HEK293 (cell line): ENCODE measurements around the gene MEGF9.

Experiments used
- CTCF ChIA-PET: fragments of 350-600 bp; formaldehyde crosslinking; extraction: SDS; loops from one replicate; lab custom pipeline; 2021; ENCODE audit warnings: antibody characterized with exemption; lab: Yijun Ruan, JAX
- POLR2A ChIA-PET: fragments of 300-600 bp; formaldehyde crosslinking; extraction: SDS; loops from one replicate; lab custom pipeline; 2020; ENCODE audit warnings: antibody characterized with exemption, inconsistent platforms; lab: Yijun Ruan, JAX
- H3K27ac ChIP-seq: fragments of 200-500 bp; sonication (Bioruptor generic); 2 replicates; pipeline ENCODE4 v1.5.1; 2014; ENCODE audit warnings: low read depth, low read length, control low read depth, inconsistent platforms; ENCODE audit errors: extremely low read depth
- H3K36me3 ChIP-seq, 2 experiments: fragments of 200-500 bp in 1 of 2; sonication (Bioruptor generic) in 1 of 2; 1 replicate in 1 of 2; 2 replicates in 1 of 2; pipeline ENCODE4 v1.5.1; 2014 to 2017; ENCODE audit warnings: inconsistent platforms in 2 of 2, low read length in 2 of 2; ENCODE audit not compliant: control insufficient read depth in 2 of 2, insufficient read depth in 1 of 2
- H3K4me1 ChIP-seq: fragments of 200-500 bp; sonication (Bioruptor generic); 2 replicates; pipeline ENCODE4 v1.5.1; 2014; ENCODE audit warnings: mild to moderate bottlenecking, low read length, inconsistent platforms; ENCODE audit not compliant: control insufficient read depth, insufficient read depth
- H3K4me3 ChIP-seq: 2 replicates; pipeline ENCODE4 v1.5.1; 2011; ENCODE audit warnings: low read depth, mild to moderate bottlenecking, control low read depth, low read length, moderate library complexity
- H3K9me3 ChIP-seq: fragments of 200-500 bp; sonication (Bioruptor generic); 2 replicates; pipeline ENCODE4 v1.5.1; 2014; ENCODE audit warnings: low read depth, low read length, inconsistent platforms; ENCODE audit not compliant: control insufficient read depth, insufficient read depth
- FEZF1 ChIP-seq: fragments of 450-650 bp; formaldehyde crosslinking; IDR thresholded peaks from 2 replicates; pipeline ENCODE4 v1.5.1; 2016; ENCODE audit warnings: missing biosample characterization, missing genetic modification characterization
- IKZF3 ChIP-seq: fragments of 450-650 bp; IDR thresholded peaks from 2 replicates; pipeline ENCODE4 v1.5.0; 2018; ENCODE audit warnings: missing biosample characterization, mild to moderate bottlenecking, missing genetic modification characterization, moderate library complexity
- OVOL3 ChIP-seq: fragments of 450-650 bp; formaldehyde crosslinking; IDR thresholded peaks from 2 replicates; pipeline ENCODE4 v1.5.1; 2016; ENCODE audit warnings: missing biosample characterization, missing genetic modification characterization
- PBX3 ChIP-seq: sonication (generic); formaldehyde crosslinking; IDR thresholded peaks from 2 replicates; pipeline ENCODE4 v1.8.1; 2022; ENCODE audit warnings: mild to moderate bottlenecking, moderate library complexity, missing genetic modification reagents
- PRDM4 ChIP-seq: fragments of 450-650 bp; formaldehyde crosslinking; IDR thresholded peaks from 2 replicates; pipeline ENCODE4 v1.5.1; 2017; ENCODE audit warnings: missing biosample characterization, missing genetic modification characterization
- SP2 ChIP-seq: fragments of 450-650 bp; formaldehyde crosslinking; IDR thresholded peaks from 2 replicates; pipeline ENCODE4 v1.5.1; 2016; ENCODE audit warnings: missing biosample characterization, missing genetic modification characterization
- SP3 ChIP-seq: fragments of 450-650 bp; formaldehyde crosslinking; IDR thresholded peaks from 2 replicates; pipeline ENCODE4 v1.5.1; 2016; ENCODE audit warnings: missing biosample characterization, missing genetic modification characterization
- ZBTB1 ChIP-seq: fragments of 450-650 bp; formaldehyde crosslinking; IDR thresholded peaks from 2 replicates; pipeline ENCODE4 v1.5.1; 2016; ENCODE audit warnings: missing biosample characterization, missing genetic modification characterization
- ZBTB10 ChIP-seq: fragments of 450-650 bp; formaldehyde crosslinking; IDR thresholded peaks from 2 replicates; pipeline ENCODE4 v1.5.1; 2016; ENCODE audit warnings: missing biosample characterization, missing genetic modification characterization
- ZBTB44 ChIP-seq: fragments of 450-650 bp; IDR thresholded peaks from 2 replicates; pipeline ENCODE4 v1.5.1; 2018; ENCODE audit warnings: missing biosample characterization, mild to moderate bottlenecking, missing genetic modification characterization
- ZNF138 ChIP-seq: fragments of 450-650 bp; formaldehyde crosslinking; IDR thresholded peaks from 2 replicates; pipeline ENCODE4 v1.5.1; 2016; ENCODE audit warnings: missing biosample characterization, missing genetic modification characterization, borderline replicate concordance
- ZNF19 ChIP-seq: fragments of 450-650 bp; formaldehyde crosslinking; IDR thresholded peaks from 2 replicates; pipeline ENCODE4; 2016; ENCODE audit warnings: missing biosample characterization, missing genetic modification characterization, low read depth
- ZNF354C ChIP-seq: fragments of 450-650 bp; formaldehyde crosslinking; IDR thresholded peaks from 2 replicates; pipeline ENCODE4 v1.5.1; 2016; ENCODE audit warnings: missing biosample characterization, missing genetic modification characterization, low read depth, borderline replicate concordance
- ZNF501 ChIP-seq: fragments of 450-650 bp; formaldehyde crosslinking; IDR thresholded peaks from 2 replicates; pipeline ENCODE4 v1.5.1; 2016; ENCODE audit warnings: missing biosample characterization, missing genetic modification characterization
- ZNF610 ChIP-seq: fragments of 450-650 bp; formaldehyde crosslinking; IDR thresholded peaks from 2 replicates; pipeline ENCODE4 v1.5.1; 2016; ENCODE audit warnings: missing biosample characterization, missing genetic modification characterization, borderline replicate concordance
- ZNF626 ChIP-seq: fragments of 450-650 bp; sonication (Bioruptor Pico); formaldehyde crosslinking; IDR thresholded peaks from 2 replicates; pipeline ENCODE4 v1.5.1; 2018; ENCODE audit warnings: missing biosample characterization, missing genetic modification characterization, inconsistent platforms
- ZNF654 ChIP-seq: fragments of 450-650 bp; formaldehyde crosslinking; IDR thresholded peaks from 2 replicates; pipeline ENCODE4 v1.5.1; 2016; ENCODE audit warnings: low read depth, missing biosample characterization, missing genetic modification characterization
- ZNF776 ChIP-seq: fragments of 450-650 bp; formaldehyde crosslinking; IDR thresholded peaks from 2 replicates; pipeline ENCODE4 v1.5.0; 2017; ENCODE audit warnings: missing biosample characterization, missing genetic modification characterization, borderline replicate concordance
- ZSCAN23 ChIP-seq: fragments of 450-650 bp; formaldehyde crosslinking; IDR thresholded peaks from 2 replicates; pipeline ENCODE4 v1.5.1; 2016; ENCODE audit warnings: missing biosample characterization, missing genetic modification characterization
- TF ChIP-seq, protein P1 (sequence below): fragments of 450-650 bp; formaldehyde crosslinking; IDR thresholded peaks from 2 replicates; pipeline ENCODE4 v1.5.0; 2017; ENCODE audit warnings: missing biosample characterization, missing genetic modification characterization, borderline replicate concordance
- TF ChIP-seq, protein P2 (sequence below): fragments of 450-650 bp; formaldehyde crosslinking; IDR thresholded peaks from 2 replicates; pipeline ENCODE4 v1.5.1; 2016; ENCODE audit warnings: missing biosample characterization, missing genetic modification characterization

MEGF9 gene

GRCh38 chr9:120558454-120558853 is 155.8 kb downstream of the MEGF9 start:
- no peak for TF ChIP-seq ZNF354C (tag by site-specific recombination)
- TF ChIP-seq ZBTB1, result no peak
- no peak for TF ChIP-seq ZNF610 (tag by site-specific recombination)
- TF ChIP-seq ZNF138 (tag by site-specific recombination), result no peak
- TF ChIP-seq ZNF501, result no peak
- TF ChIP-seq, protein P1, sequence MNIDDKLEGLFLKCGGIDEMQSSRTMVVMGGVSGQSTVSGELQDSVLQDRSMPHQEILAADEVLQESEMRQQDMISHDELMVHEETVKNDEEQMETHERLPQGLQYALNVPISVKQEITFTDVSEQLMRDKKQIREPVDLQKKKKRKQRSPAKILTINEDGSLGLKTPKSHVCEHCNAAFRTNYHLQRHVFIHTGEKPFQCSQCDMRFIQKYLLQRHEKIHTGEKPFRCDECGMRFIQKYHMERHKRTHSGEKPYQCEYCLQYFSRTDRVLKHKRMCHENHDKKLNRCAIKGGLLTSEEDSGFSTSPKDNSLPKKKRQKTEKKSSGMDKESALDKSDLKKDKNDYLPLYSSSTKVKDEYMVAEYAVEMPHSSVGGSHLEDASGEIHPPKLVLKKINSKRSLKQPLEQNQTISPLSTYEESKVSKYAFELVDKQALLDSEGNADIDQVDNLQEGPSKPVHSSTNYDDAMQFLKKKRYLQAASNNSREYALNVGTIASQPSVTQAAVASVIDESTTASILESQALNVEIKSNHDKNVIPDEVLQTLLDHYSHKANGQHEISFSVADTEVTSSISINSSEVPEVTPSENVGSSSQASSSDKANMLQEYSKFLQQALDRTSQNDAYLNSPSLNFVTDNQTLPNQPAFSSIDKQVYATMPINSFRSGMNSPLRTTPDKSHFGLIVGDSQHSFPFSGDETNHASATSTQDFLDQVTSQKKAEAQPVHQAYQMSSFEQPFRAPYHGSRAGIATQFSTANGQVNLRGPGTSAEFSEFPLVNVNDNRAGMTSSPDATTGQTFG (tag by site-specific recombination), result no peak
- no peak for TF ChIP-seq ZNF19 (tag by site-specific recombination)
- TF ChIP-seq SP3 (tag by site-specific recombination), result no peak
- H3K9me3 ChIP-seq, result no peaks in the 10 kb centered on the region
- CTCF ChIA-PET, result interaction anchor here (0.6 kb wide), 1 partner anchor 197 kb away, joined by 5 read pairs; no protein-coding TSS in a partner anchor
- POLR2A ChIA-PET, result no interaction called here
- no peaks in the 10 kb centered on the region for H3K4me1 ChIP-seq
- H3K4me3 ChIP-seq, result no peak overlapping the region
- H3K36me3 ChIP-seq, result peaks cover 0 to 43% of the 10 kb centered on the region in 2 experiments; a peak in 1 of 3 replicates
- no peak overlapping the region for H3K27ac ChIP-seq

- ChIA-PET POLR2A (no interaction called here), CTCF (no interaction called here)
- Histone ChIP-seq H3K4me3 (no peak overlapping the region), H3K9me3 (no peaks in the 10 kb centered on the region), H3K4me1 (no peaks in the 10 kb centered on the region), H3K36me3 (peaks cover 0 to 35% of the 10 kb centered on the region in 2 experiments; a peak in 1 of 3 replicates), H3K27ac (no peak overlapping the region)
- no peak for TF ChIP-seq OVOL3 (tag by site-specific recombination)
- TF ChIP-seq ZNF776 (tag by site-specific recombination), result no peak
- no peak for TF ChIP-seq PBX3
- TF ChIP-seq, protein P2, sequence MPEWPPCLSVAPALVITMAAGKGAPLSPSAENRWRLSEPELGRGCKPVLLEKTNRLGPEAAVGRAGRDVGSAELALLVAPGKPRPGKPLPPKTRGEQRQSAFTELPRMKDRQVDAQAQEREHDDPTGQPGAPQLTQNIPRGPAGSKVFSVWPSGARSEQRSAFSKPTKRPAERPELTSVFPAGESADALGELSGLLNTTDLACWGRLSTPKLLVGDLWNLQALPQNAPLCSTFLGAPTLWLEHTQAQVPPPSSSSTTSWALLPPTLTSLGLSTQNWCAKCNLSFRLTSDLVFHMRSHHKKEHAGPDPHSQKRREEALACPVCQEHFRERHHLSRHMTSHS (tag by site-specific recombination), result no peak
- TF ChIP-seq SP2 (tag by site-specific recombination), result no peak
- TF ChIP-seq ZNF654, result no peak
- TF ChIP-seq ZNF626 (tag by site-specific recombination), result no peak
Measured at GRCh38 chr9:120557205-120557604, 157.1 kb downstream of the MEGF9 start.

- no peaks in the 10 kb centered on the region for H3K4me1 ChIP-seq
- no peaks in the 10 kb centered on the region for H3K9me3 ChIP-seq
- no peak overlapping the region for H3K4me3 ChIP-seq
- H3K36me3 ChIP-seq, result peaks cover 0 to 34% of the 10 kb centered on the region in 2 experiments; a peak in 1 of 3 replicates
- H3K27ac ChIP-seq, result no peak overlapping the region
- ChIA-PET POLR2A (no interaction called here), CTCF (no interaction called here)
- TF ChIP-seq ZBTB44 (tag by site-specific recombination), result no peak
- no peak for TF ChIP-seq FEZF1 (tag by site-specific recombination)
- no peak for TF ChIP-seq IKZF3 (tag by site-specific recombination)
- TF ChIP-seq ZBTB10 (tag by site-specific recombination), result no peak
- no peak for TF ChIP-seq ZSCAN23 (tag by site-specific recombination)
- TF ChIP-seq PRDM4 (tag by site-specific recombination), result no peak
Measured at GRCh38 chr9:120556775-120557174, 157.5 kb downstream of the MEGF9 start.
